ENCODE data around the gene PEAR1.

The PEAR1 gene

GRCh38 chr1:156860113-156860627 is 33.3 kb upstream of the PEAR1 start:
- DNase-seq = peak; percentile 42 to 46

- peak; percentile 39 to 46 for DNase-seq
Measured at GRCh38 chr1:156860628-156861423, 32.7 kb upstream of the PEAR1 start, which contains the start of gene NTRK1. TSS of gene NTRK1 (plus strand) at chr1:156860865. CDS start at chr1:156860935, 70 bp downstream.

- no peak for DNase-seq
Measured at GRCh38 chr1:156862584-156862983, 30.9 kb upstream of the PEAR1 start.

GRCh38 chr1:156862997-156863599 is 30.4 kb upstream of the PEAR1 start:
- no peak for DNase-seq

- DNase-seq = no peak
Measured at GRCh38 chr1:156863631-156864030, 29.9 kb upstream of the PEAR1 start.

GRCh38 chr1:156864796-156865195 is 28.7 kb upstream of the PEAR1 start:
- no peak for DNase-seq

GRCh38 chr1:156865258-156865657 is 28.3 kb upstream of the PEAR1 start:
- DNase-seq = no peak

GRCh38 chr1:156865865-156866248 is 27.7 kb upstream of the PEAR1 start:
- DNase-seq = no peak

- peak in 1 of 2 experiments; percentile 11 for DNase-seq
Measured at GRCh38 chr1:156866249-156866909, 27.1 kb upstream of the PEAR1 start.

GRCh38 chr1:156868341-156868740 is 25.2 kb upstream of the PEAR1 start:
- DNase-seq = no peak

GRCh38 chr1:156869455-156869854 is 24.1 kb upstream of the PEAR1 start:
- DNase-seq = no peak

- no peak for DNase-seq
Measured at GRCh38 chr1:156873659-156874058, 19.9 kb upstream of the PEAR1 start.

GRCh38 chr1:156874142-156874541 is 19.4 kb upstream of the PEAR1 start:
- no peak for DNase-seq

GRCh38 chr1:156874572-156875340 is 18.8 kb upstream of the PEAR1 start:
- no peak for DNase-seq

GRCh38 chr1:156875341-156875615 is 18.2 kb upstream of the PEAR1 start:
- DNase-seq = no peak

GRCh38 chr1:156876281-156876680 is 17.2 kb upstream of the PEAR1 start:
- DNase-seq = no peak

- DNase-seq = no peak
Measured at GRCh38 chr1:156877433-156878170, 15.9 kb upstream of the PEAR1 start.

- no peak for DNase-seq
Measured at GRCh38 chr1:156879876-156880275, 13.6 kb upstream of the PEAR1 start.

GRCh38 chr1:156880473-156880872 is 13.0 kb upstream of the PEAR1 start:
- no peak for DNase-seq

GRCh38 chr1:156881101-156881500 is 12.4 kb upstream of the PEAR1 start:
- no peak for DNase-seq

- no peak for DNase-seq
Measured at GRCh38 chr1:156881663-156882062, 11.9 kb upstream of the PEAR1 start.

- DNase-seq = no peak
Measured at GRCh38 chr1:156882543-156882942, 11.0 kb upstream of the PEAR1 start.

Data from activated CD4-positive, alpha-beta T cell treated with anti-CD3 and anti-CD28 coated beads, Interleukin-2, amount 50 U/mL, for 4 hours (primary cell).